HEK293 (cell line): ENCODE results near the gene GATAD1.

Source experiments
- CTCF ChIP-seq: fragments of 450-650 bp; formaldehyde crosslinking; IDR thresholded peaks from 2 replicates; pipeline ENCODE4 v1.5.1; 2016; ENCODE audit warnings: missing biosample characterization, missing genetic modification characterization
- PRDM10 ChIP-seq: fragments of 450-650 bp; formaldehyde crosslinking; IDR thresholded peaks from 2 replicates; pipeline ENCODE4 v1.5.1; 2016; ENCODE audit warnings: missing biosample characterization, missing genetic modification characterization
- ZNF658 ChIP-seq: fragments of 450-650 bp; formaldehyde crosslinking; IDR thresholded peaks from 2 replicates; pipeline ENCODE4; 2016; ENCODE audit warnings: missing biosample characterization, missing genetic modification characterization

- no peak for TF ChIP-seq CTCF (tag by site-specific recombination)
- TF ChIP-seq PRDM10 (tag by site-specific recombination) = no peak
- no peak for TF ChIP-seq ZNF658 (tag by site-specific recombination)
These were observed 11.7 kb upstream of the GATAD1 start for GRCh38 chr7:92435542-92435941.
